ENCODE data around the gene PBX4.

PBX4 gene

DNA sequence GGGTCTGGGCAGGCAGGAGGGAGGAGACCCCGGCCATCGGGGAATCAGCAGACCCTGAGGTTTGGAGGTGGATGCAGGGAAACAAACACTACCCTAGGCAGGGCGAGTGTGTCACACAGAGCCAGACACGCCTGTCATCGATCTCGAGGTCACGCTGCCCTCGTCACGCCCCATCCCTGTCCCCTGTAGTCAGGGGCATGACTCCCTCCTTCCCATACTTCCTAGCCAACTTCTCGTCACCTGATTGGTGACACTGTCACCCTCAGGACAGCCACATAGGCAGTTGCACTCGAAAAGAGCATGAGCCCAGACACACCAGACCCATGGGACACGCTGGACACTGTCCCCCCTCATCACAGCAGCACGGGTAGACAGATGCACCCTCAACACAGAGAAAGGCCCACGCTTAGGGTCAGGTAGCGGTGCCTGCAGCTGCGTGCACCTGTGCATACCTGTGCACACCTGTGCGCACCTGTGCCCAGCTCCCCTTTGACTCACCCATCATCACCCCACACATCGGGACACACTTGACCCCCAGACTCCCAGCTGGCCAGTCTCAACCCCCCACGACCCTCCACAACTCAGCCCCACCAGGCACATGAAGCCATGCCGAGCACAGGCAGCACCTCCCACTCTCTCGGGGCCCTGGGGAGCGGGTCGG, 68.6 kb downstream of the PBX4 start:
- Histone ChIP-seq H3K4me1 (ENCODE audit: insufficient read depth, low read length) (no peaks in the 10 kb centered on the region), H3K36me3 (ENCODE audit: insufficient read depth, low read depth, low read length) (no peaks in the 10 kb centered on the region), H3K4me3 (ENCODE audit: low read length) (no peak overlapping the region), H3K9ac (ENCODE audit: low read depth, low read length) (no peak overlapping the region), H3K27me3 (ENCODE audit: insufficient read depth, low read length) (no peaks in the 10 kb centered on the region), H3K27ac (ENCODE audit: low read length) (no peak overlapping the region), H3K9me3 (ENCODE audit: insufficient read depth, low read depth, low read length) (no peaks in the 10 kb centered on the region)

DNA sequence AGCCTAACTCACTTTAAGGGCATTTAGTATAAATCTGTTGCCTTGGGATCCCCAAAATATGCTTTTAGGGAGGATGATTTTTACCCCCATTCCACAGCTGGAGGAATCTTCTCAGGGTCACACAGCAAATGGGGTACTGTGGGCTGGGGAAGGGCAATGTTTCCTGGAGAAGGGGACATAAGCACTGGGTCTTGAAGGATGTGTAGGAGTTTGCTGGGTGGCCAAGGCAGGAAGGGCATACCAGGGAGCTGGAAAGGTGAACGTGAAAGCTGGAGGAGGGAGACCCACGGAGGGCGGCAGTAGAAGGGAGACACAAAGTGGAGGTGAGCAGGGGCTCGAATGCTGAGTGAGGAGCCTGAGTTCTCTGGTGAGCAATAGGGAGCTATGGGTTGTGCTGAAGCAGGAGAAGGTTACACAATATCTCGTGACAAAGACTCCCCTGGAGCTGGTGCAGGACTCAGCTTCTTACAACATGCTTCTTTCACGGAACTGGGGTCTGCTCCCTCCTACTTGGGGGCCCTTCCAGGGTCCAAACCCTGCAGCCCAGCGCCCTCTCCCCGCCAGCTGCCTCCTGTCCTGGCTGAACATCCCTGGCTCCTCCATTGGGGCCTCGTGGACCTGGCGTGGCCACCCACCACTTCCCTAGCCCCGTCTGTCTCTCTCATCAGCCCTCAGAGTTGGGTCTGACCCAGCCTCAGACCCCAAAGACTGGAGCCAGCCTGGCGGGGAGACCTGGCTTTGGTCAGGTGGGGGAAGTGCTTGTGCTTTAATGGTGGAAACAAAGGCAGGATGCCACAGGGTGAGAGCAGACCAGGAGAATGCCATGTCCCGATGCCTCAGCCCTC, 69.3 kb downstream of the PBX4 start:
- Histone ChIP-seq H3K9ac (ENCODE audit: low read depth, low read length) (no peak overlapping the region), H3K9me3 (ENCODE audit: insufficient read depth, low read depth, low read length) (no peaks in the 10 kb centered on the region), H3K27me3 (ENCODE audit: insufficient read depth, low read length) (no peaks in the 10 kb centered on the region), H3K36me3 (ENCODE audit: insufficient read depth, low read depth, low read length) (no peaks in the 10 kb centered on the region), H3K4me3 (ENCODE audit: low read length) (no peak overlapping the region), H3K27ac (ENCODE audit: low read length) (no peak overlapping the region), H3K4me1 (ENCODE audit: insufficient read depth, low read length) (no peaks in the 10 kb centered on the region)

DNA sequence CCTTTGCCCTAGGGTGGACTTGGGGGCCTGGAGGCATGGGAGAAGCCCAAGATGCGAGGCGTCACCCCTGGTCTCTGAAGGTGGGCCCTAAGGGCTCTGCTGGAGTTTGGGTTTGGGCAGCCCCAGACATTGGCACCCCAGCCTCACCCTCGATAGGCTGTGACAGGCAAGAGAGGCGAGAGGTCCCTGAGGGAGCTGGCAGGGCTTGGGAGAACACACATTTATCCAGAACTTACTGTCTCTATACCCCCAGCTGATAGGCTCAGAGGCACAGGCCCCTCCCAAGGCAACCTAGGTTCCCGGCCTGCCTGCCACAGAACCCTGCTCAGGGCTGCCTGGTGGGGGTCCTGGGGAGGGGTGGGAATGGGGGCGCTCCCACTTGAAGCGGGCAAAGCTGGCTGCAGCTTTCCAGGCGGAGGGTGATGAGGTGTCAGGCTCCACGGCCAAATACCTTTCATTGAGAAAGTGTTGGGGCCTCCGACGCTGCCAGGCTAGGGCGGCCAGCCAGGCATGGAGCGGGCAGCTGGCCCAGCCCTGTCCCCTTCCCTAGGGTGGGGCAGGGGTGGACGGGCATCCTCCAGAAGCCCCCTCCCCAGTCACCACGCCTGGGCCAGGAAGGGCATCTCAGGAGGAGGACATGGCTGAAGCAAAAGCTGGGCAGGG, 70.7 kb downstream of the PBX4 start:
- Histone ChIP-seq H3K9ac (ENCODE audit: low read depth, low read length) (no peak overlapping the region), H3K27ac (ENCODE audit: low read length) (no peak overlapping the region), H3K36me3 (ENCODE audit: insufficient read depth, low read depth, low read length) (no peaks in the 10 kb centered on the region)

DNA sequence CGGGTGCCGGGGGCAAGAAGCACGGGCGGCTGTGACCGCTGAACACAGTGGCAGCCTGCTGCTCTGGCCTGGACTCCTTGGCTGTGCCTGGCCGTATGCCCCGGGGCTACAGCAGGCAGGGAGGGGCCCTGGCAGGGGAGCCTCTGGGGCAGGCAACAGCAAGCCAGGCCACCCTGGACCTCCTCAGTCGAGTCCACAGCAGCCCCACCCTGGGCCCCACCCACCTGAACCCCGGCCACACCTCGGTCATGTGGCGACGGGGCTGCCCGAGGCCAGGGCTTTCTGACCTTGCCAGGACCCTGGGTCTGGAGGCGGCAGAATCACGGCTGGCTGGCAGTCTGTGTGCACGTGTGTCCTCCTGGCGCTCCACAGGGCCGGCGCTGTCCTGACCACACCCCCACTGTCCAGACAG, 71.7 kb downstream of the PBX4 start:
- H3K27me3 ChIP-seq (ENCODE audit: insufficient read depth, low read length), result no peaks in the 10 kb centered on the region
- no peaks in the 10 kb centered on the region for H3K4me1 ChIP-seq (ENCODE audit: insufficient read depth, low read length)
- H3K4me3 ChIP-seq (ENCODE audit: low read length), result no peak overlapping the region
- H3K36me3 ChIP-seq (ENCODE audit: insufficient read depth, low read depth, low read length), result no peaks in the 10 kb centered on the region
- no peaks in the 10 kb centered on the region for H3K9me3 ChIP-seq (ENCODE audit: insufficient read depth, low read depth, low read length)
- H3K27ac ChIP-seq (ENCODE audit: low read length), result no peak overlapping the region
- no peak overlapping the region for H3K9ac ChIP-seq (ENCODE audit: low read depth, low read length)

More for the DNA sequence above, 70.7 kb downstream of the PBX4 start:
- Histone ChIP-seq H3K9me3 (ENCODE audit: insufficient read depth, low read depth, low read length) (no peaks in the 10 kb centered on the region), H3K4me3 (ENCODE audit: low read length) (no peak overlapping the region), H3K4me1 (ENCODE audit: insufficient read depth, low read length) (no peaks in the 10 kb centered on the region), H3K27me3 (ENCODE audit: insufficient read depth, low read length) (no peaks in the 10 kb centered on the region)

DNA sequence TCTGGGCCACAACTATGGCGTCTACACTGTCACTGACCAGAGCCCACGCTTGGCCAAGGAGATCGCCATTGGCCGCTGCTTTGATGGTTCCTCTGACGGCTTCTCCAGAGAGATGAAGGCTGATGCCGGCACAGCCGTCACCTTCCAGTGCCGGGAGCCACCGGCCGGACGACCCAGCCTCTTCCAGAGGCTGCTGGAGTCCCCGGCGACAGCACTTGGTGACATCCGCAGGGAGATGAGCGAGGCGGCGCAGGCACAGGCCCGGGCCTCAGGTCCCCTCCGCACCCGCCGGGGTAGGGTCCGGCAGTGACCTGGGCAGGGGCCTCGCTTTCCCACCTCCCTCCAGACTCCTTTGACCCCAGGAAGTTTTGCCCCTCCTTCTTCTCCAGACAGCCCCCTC, 72.8 kb downstream of the PBX4 start:
- peaks cover 5% of the 10 kb centered on the region; the same call in 1 of the 2 replicates for H3K27me3 ChIP-seq (ENCODE audit: insufficient read depth, low read length)
- H3K9me3 ChIP-seq (ENCODE audit: insufficient read depth, low read depth, low read length), result no peaks in the 10 kb centered on the region
- no peak overlapping the region for H3K4me3 ChIP-seq (ENCODE audit: low read length)
- no peak overlapping the region for H3K27ac ChIP-seq (ENCODE audit: low read length)
- H3K36me3 ChIP-seq (ENCODE audit: insufficient read depth, low read depth, low read length), result no peaks in the 10 kb centered on the region
- H3K4me1 ChIP-seq (ENCODE audit: insufficient read depth, low read length), result no peaks in the 10 kb centered on the region
- no peak overlapping the region for H3K9ac ChIP-seq (ENCODE audit: low read depth, low read length)

DNA sequence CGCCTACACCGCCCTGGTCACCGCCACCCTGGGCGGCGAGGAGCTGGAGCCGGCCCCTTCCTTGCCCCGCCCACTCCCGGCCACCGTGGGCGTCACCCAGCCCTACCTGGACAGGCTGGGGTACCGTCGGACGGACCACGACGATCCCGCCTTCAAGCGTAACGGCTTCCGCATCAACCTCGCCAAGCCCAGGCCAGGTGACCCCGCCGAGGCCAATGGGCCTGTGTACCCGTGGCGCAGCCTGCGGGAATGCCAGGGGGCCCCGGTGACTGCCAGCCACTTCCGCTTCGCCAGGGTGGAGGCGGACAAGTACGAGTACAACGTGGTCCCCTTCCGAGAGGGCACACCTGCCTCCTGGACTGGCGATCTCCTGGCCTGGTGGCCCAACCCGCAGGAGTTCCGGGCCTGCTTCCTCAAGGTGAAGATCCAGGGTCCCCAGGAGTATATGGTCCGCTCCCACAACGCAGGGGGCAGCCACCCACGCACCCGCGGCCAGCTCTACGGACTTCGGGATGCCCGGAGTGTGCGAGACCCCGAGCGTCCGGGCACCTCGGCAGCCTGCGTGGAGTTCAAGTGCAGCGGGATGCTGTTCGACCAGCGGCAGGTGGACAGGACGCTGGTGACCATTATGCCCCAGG, 73.4 kb downstream of the PBX4 start:
- Histone ChIP-seq H3K4me3 (ENCODE audit: low read length) (no peak overlapping the region), H3K27me3 (ENCODE audit: insufficient read depth, low read length) (peaks cover 9% of the 10 kb centered on the region), H3K36me3 (ENCODE audit: insufficient read depth, low read depth, low read length) (no peaks in the 10 kb centered on the region), H3K9me3 (ENCODE audit: insufficient read depth, low read depth, low read length) (no peaks in the 10 kb centered on the region), H3K9ac (ENCODE audit: low read depth, low read length) (no peak overlapping the region), H3K27ac (ENCODE audit: low read length) (no peak overlapping the region), H3K4me1 (ENCODE audit: insufficient read depth, low read length) (no peaks in the 10 kb centered on the region)

DNA sequence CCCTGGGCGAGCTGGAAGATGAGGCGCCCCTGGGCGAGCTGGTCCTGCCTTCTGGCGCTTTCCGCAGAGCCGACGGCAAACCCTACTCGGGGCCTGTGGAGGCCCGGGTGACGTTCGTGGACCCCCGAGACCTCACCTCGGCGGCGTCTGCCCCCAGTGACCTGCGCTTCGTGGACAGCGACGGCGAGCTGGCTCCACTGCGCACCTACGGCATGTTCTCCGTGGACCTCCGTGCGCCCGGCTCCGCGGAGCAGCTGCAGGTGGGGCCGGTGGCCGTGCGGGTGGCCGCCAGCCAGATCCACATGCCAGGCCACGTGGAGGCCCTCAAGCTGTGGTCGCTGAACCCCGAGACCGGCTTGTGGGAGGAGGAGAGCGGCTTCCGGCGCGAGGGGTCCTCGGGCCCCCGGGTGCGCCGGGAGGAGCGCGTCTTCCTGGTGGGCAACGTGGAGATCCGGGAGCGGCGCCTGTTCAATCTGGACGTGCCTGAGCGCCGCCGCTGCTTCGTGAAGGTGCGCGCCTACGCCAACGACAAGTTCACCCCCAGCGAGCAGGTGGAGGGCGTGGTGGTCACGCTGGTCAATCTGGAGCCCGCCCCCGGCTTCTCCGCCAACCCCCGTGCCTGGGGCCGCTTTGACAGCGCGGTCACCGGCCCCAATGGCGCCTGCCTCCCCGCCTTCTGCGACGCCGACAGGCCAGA, 74.1 kb downstream of the PBX4 start:
- Histone ChIP-seq H3K9ac (ENCODE audit: low read depth, low read length) (no peak overlapping the region), H3K27ac (ENCODE audit: low read length) (no peak overlapping the region), H3K4me1 (ENCODE audit: insufficient read depth, low read length) (no peaks in the 10 kb centered on the region), H3K36me3 (ENCODE audit: insufficient read depth, low read depth, low read length) (no peaks in the 10 kb centered on the region), H3K27me3 (ENCODE audit: insufficient read depth, low read length) (peaks cover 16% of the 10 kb centered on the region), H3K9me3 (ENCODE audit: insufficient read depth, low read depth, low read length) (no peaks in the 10 kb centered on the region), H3K4me3 (ENCODE audit: low read length) (no peak overlapping the region)

DNA sequence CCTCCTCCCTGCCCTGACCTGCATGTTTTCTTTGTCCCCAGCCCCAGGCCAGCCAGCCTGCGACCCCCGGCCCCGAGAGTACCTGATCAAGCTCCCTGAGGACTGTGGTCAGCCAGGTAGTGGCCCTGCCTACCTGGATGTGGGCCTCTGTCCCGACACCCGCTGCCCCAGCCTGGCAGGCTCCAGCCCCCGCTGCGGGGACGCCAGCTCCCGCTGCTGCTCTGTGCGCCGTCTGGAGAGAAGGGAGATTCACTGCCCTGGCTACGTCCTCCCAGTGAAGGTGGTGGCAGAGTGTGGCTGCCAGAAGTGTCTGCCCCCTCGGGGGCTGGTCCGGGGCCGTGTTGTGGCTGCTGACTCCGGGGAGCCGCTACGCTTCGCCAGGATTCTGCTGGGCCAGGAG, 74.8 kb downstream of the PBX4 start:
- H3K27me3 ChIP-seq (ENCODE audit: insufficient read depth, low read length), result peaks cover 24% of the 10 kb centered on the region
- no peaks in the 10 kb centered on the region for H3K9me3 ChIP-seq (ENCODE audit: insufficient read depth, low read depth, low read length)
- no peak overlapping the region for H3K9ac ChIP-seq (ENCODE audit: low read depth, low read length)
- H3K4me1 ChIP-seq (ENCODE audit: insufficient read depth, low read length), result no peaks in the 10 kb centered on the region
- H3K27ac ChIP-seq (ENCODE audit: low read length), result no peak overlapping the region
- H3K36me3 ChIP-seq (ENCODE audit: insufficient read depth, low read depth, low read length), result no peaks in the 10 kb centered on the region
- H3K4me3 ChIP-seq (ENCODE audit: low read length), result no peak overlapping the region

DNA sequence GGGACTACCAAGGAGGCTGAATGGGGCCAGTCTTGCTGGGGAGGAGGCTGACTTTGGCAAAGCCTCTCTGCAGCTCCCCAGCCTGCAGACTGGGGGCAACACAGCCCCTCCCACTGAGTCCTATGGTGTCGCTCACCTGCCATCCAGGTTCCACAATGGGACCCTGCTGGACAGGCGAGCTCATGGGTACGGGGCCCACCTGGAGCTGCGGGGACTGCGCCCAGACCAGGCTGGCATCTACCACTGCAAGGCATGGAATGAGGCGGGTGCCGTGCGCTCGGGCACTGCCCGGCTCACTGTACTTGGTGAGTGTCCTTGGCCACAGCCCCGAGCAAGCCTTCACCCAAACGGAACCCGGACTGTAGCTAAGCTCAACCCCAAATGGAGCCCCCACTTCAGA, 75.4 kb downstream of the PBX4 start:
- Histone ChIP-seq H3K27me3 (ENCODE audit: insufficient read depth, low read length) (peaks cover 29% of the 10 kb centered on the region), H3K36me3 (ENCODE audit: insufficient read depth, low read depth, low read length) (no peaks in the 10 kb centered on the region), H3K4me1 (ENCODE audit: insufficient read depth, low read length) (no peaks in the 10 kb centered on the region), H3K9ac (ENCODE audit: low read depth, low read length) (no peak overlapping the region), H3K9me3 (ENCODE audit: insufficient read depth, low read depth, low read length) (no peaks in the 10 kb centered on the region), H3K4me3 (ENCODE audit: low read length) (no peak overlapping the region), H3K27ac (ENCODE audit: low read length) (no peak overlapping the region)

DNA sequence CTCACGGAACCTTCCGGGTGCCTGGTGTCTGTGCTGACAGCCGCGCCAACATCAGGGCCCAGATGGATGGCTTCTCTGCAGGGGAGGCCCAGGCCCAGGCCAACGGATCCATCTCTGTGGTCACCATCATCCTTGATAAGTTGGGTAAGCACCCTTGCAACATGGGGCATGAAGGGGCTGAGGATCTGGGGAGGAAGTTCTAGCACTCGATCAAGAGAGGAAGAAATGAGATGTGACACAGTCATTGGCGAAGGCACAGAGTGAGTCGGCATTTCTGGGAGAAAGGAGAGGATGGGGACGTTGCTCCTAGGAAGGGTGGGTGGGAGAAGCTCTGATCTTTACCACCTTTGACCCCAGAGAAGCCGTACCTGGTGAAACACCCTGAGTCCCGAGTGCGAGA, 76.0 kb downstream of the PBX4 start:
- Histone ChIP-seq H3K4me3 (ENCODE audit: low read length) (no peak overlapping the region), H3K4me1 (ENCODE audit: insufficient read depth, low read length) (no peaks in the 10 kb centered on the region), H3K27me3 (ENCODE audit: insufficient read depth, low read length) (peaks cover 35% of the 10 kb centered on the region), H3K9me3 (ENCODE audit: insufficient read depth, low read depth, low read length) (no peaks in the 10 kb centered on the region), H3K27ac (ENCODE audit: low read length) (no peak overlapping the region), H3K9ac (ENCODE audit: low read depth, low read length) (no peak overlapping the region), H3K36me3 (ENCODE audit: insufficient read depth, low read depth, low read length) (no peaks in the 10 kb centered on the region)

DNA sequence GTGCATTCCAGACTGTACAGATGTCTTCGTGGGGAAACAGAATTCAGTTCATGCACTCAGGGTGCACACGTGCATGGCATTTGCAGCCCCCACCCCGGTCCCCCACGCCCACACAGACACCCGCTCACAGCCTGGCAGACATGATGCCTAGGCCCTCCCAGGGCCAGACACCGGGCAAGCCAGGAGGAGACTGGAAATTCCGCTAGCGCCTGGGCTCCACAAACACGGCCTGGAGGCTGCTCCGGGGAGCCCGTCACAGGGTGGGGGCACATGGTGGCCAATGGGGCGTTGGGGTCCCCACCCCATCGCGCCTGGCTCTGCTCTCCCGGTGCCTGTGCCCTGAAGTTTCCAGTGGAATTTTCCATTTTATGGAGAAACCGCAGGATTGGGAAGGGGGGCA, 76.9 kb downstream of the PBX4 start:
- Histone ChIP-seq H3K36me3 (ENCODE audit: insufficient read depth, low read depth, low read length) (no peaks in the 10 kb centered on the region), H3K4me3 (ENCODE audit: low read length) (no peak overlapping the region), H3K9me3 (ENCODE audit: insufficient read depth, low read depth, low read length) (no peaks in the 10 kb centered on the region), H3K9ac (ENCODE audit: low read depth, low read length) (no peak overlapping the region), H3K4me1 (ENCODE audit: insufficient read depth, low read length) (no peaks in the 10 kb centered on the region), H3K27me3 (ENCODE audit: insufficient read depth, low read length) (peaks cover 44% of the 10 kb centered on the region), H3K27ac (ENCODE audit: low read length) (no peak overlapping the region)
